ENCODE data around the gene PEX12.

- TF ChIP-seq POLR2AphosphoS5 (IDR thresholded peaks at IDR 0.05), result no peak
- no peak for TF ChIP-seq CTCF (IDR thresholded peaks at IDR 0.05)
- TF ChIP-seq POLR2A (IDR thresholded peaks at IDR 0.05), result no peak
Observed at GRCh38 chr17:35543856-35544255, 34.5 kb downstream of the PEX12 start.
